Activated T-helper 9 cell treated with anti-CD3 and anti-CD28 coated beads, Interleukin-2, amount 50 U/mL, for 16 hours (primary cell): ENCODE data around the gene CRELD2.
"Not testable (repeated sequence)": the region's sequence is repeated elsewhere in the genome, so short reads cannot be mapped to it uniquely, and the experiment has no call there.

Source experiments
- DNase-seq: peaks from one replicate; pipeline ENCODE4 v3.0.0-alpha.2; 2020; ENCODE audit warnings: low read depth

Gene CRELD2

DNA sequence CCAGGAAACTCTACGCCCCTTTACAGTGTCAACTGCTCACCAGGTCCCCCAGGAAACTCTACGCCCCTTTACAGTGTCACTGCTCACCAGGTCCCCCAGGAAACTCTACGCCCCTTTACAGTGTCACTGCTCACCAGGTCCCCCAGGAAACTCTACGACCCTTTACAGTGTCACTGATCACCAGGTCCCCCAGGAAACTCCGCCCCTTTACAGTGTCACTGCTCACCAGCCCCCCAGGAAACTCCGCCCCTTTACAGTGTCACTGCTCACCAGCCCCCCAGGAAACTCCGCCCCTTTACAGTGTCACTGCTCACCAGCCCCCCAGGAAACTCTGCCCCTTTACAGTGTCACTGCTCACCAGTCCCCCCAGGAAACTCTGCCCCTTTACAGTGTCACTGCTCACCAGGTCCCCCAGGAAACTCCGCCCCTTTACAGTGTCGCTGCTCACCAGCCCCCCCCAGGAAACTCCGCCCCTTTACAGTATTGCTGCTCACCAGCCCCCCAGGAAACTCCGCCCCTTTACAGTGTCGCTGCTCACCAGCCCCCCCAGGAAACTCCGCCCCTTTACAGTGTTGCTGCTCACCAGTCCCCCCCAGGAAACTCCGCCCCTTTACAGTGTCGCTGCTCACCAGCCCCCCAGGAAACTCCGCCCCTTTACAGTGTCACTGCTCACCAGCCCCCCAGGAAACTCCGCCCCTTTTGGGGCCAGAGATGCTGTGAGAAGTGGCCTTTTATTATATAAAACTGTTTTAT lies 26.8 kb downstream of the CRELD2 start:
- not testable (repeated sequence) for DNase-seq

DNA sequence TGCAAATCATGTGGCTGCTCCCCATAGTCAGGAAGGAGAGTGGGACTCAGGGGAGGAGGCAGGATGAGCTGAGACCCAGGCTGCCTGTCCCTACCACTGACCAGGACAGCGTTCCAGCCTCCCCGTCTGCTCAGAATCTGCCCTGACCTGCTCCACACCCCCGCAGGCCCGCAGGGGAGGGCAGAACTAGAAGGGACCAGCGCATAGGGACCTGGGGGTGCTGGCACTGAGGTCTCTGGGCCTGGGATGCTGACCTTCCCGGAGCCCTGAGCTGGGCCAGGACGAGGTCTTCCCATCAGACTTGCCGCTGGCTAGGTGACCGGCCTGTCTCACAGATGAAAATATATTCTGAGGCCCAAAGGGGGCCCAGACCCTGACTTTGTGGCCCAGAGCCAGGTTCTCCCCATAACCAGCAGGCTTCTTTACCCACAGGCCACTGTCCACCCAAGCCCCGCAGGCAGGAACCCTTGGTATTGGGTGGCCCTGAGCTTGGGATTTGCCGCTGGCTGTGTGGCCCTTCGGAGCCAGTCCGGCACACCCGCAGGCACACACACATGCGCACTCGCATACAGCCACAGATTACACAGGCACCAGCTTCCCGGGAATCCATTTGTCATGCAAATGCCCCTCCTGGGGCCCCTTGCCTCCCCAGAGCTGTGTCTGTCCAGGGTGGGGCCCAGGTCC lies 28.3 kb downstream of the CRELD2 start:
- no peak for DNase-seq

DNA sequence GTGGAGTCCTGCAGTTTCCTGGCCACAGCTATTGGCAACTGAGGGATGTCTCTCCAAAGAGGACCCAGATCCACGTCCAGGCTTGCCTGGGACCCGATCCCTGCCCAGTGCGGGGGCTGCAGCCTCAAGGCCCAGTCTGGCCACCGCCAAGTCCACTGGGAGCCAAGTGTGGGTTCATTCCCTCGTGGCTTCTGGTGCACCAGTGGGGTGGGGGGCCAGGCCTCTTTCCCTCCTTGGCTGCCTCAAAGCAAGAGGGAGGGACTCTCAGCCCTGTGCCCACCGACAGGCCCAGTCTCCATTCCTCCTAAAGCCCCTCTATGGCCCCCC lies 28.8 kb downstream of the CRELD2 start:
- no peak for DNase-seq

DNA sequence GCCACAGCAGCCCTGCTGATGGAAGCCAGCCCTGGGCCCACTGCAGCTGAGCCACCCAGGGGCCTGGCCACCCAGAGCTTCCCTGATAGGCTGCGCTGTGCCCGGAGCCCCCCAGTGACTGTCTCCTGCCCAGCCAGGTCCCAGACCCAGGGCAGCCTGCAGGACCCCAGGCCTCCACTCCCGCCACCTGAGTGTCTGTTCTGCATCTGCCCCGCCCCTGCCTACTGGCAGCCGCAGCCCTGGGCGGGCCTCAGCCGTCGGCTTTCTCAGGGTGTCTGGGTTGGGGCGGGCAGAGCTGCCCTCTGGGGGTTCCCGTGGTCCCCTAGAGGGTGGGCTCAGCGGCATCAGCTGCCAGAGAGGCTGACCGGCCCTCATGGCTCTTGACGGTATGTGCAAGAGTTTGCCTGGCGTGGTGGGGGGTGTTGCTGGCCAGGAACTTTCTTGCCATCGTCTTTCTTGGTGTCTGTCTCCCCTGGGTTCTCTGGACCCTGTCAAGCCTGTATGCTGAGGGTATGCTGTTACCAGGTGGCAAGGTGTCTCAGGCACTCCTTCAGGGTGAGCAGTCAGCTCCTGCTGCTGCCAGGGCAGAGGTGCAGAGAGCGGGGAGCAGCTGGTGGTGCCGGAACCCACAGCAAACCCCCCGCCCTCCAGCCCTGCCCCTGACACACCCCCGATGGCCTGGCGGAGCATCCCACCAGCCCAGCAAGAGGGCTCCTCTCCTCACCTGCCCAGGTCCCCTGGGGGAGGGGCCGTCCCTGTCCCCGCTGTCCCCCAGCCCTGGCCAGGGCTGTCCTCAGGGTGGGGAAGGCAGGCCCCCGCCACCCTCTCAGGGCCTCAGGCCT lies 29.9 kb downstream of the CRELD2 start:
- no peak for DNase-seq

DNA sequence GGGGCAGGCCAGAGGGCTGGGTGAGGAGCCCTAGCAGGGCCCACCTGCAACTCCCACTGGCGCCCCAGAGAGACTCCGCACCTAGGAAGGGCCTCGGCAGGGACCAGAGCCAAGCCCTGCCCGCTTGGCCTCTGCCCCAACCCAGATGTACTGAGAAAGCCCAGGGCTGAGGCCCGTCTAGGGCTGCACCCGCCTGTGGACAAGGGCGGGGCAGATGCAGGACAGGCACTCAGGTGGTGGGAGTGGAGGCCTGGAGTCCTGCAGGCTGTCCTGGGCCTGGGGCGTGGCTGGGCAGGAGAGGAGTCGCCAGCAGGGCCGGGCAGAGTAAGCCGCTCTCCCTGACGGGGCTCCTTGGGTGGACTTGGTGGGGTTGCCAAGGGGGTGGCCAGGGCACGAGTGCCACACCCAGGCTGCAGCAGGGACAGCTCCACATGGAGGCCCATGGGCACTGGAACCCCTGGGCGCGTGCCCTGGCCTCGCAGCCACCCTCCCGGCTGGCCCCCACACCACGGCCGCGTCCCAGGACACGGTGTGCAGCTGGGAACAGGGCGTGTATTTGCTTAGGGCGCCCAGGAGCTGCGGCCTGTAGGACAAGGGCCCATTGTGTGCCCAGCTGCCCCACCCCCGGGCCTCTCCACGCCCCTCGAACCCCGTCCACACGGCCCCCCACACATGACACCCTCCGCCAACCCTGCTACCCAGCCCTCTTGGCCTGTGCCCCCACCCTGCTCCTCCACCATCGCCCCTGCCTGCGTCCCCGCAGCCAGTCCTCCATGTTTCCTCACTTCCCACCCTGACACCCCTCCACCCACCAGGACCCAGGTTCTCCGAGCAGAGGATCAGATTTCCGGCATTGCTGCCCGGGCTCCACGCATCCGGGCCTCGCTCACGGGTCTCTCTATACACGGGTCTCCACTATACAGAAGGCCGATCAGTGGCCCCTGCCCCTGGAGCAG lies 30.8 kb downstream of the CRELD2 start:
- DNase-seq = no peak

DNA sequence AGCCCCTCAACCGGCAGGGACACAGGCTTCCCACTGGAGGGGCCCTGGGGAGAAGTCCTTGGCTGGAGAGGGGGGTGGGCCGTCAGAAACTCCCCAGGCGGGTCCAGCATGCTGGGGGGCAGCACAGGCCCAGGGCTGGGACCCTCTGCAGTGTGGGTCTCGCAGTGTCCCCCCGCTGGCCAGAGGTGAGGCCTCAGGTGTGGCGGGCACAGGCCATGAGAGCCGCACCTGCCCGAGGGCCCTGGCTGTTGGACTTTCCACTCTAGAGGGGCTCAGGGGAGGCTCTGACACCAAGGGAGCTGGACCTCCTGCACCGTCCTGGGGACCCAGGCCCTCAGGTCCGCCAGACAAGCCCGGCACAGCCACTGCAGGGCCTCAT lies 31.5 kb downstream of the CRELD2 start:
- DNase-seq = no peak

DNA sequence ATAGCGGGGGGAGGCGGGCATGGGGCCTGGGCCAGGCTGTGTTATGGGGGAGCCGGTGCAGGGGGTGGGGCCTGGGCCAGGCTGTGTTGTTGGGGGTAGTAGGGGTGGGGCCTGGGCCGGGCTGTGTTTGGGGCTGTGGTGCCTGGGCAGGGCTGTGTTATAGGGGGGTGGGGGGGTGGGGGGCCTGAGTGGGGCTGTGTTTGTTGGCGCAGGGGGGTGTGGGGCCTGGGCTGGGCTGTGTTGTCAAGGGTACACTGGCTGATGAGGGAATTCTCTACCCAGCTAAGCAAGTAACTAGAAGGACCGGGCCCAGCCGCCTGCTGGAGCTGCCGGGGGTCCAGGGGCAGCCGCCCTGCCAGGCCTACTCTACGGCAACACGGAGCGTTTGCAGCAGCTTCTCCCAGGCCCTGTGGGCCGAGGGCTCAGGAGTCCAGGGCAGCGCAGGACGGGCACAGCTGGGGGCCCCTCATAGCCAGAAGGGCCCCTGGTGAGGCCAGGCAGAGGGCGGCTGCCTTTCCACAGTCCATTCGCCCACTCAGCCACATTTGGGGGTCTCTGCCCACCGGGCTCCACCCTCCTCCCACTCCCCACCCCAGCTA lies 32.1 kb downstream of the CRELD2 start:
- DNase-seq = no peak

DNA sequence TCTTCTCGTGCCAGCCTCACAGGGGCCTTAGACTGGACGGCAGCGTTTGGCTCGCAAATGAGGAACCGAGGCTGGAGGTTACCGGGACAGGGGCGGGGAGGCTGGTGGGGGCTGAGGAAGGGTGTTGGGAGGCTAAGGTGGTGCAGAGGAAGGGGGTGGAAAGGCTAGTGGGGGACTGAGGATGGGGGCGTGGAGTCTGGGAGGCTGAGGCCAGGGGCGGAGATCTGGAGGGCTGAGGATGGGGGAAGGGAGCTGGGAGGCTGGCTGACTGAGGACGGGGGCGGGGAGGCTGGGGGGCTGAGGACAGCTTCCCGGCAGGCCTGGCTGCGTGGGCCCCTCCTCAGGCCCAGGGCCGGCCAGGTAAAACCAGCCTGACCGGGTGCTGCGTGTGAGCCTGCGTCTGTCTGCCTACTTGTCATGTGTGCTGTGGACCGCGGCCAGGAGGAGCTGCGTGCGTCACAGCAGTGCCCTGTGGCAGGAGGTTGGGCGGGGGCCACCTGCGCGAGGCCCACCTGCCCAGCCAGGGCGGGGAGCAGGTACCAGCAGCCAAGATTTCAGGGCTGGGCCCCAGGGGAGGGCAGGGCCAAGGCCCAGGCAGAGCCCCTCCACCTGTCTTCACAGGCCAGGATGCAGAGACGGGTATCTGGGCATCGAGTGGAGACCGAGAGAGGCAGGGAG lies 32.7 kb downstream of the CRELD2 start:
- DNase-seq = no peak

DNA sequence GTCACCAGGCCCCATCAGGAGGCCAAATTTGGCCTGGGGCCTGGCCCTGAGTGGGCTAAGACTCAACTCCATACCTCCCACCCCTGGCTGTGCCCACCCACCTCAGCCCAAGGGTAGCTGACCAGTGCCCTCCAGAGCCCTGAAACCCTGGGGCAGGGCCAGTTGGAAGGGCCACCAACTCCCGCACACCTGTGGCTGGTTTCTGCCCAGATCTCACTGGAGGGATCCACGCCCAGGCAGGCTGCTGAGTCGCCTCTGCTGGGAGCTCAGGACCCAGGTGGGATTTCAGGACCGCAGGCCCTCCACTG lies 33.2 kb downstream of the CRELD2 start:
- DNase-seq = no peak

DNA sequence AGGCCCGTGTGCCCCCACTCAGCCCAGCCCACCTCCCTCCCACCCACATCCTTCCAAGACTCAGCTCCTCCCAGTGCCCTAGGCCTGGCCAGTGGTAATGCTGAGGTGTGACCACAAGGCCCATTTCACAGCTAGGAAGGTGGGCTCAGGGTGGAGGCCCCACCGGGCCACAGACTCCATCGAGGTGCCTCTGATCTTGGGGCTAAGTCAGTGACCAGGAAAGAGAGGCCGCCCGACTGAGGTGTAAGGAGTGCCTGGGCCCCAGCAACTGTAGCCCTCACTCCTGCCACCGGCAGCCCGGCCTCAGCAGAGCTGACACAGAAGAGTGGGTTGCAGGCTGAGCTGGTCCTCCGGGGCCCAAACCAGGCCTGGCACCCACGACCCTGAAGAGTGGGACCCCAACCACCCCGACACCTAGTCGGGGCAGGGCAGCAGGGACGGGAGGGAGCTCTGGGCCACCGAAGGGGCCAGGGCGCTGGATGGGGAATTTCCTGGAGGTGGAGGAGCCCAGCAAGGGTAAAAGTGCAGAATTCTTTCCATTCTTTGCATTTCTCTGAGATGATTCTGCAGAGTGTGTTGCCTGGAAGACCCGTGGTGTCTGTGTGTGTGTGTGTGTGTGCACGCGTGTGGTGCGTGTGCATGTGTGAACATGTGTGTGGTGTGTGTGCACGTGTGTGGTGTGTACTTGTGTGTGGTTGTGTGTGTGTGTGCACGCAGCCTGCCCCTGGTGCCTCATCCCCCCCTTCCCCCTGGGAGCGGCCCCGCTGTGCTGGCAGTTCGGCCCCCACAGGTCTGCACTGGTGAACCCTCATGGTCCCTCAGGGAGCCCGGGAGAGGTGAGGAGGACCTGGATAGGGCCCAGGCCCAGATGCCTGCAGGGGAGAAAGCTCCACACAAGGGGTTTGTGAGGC lies 33.8 kb downstream of the CRELD2 start:
- DNase-seq = no peak

DNA sequence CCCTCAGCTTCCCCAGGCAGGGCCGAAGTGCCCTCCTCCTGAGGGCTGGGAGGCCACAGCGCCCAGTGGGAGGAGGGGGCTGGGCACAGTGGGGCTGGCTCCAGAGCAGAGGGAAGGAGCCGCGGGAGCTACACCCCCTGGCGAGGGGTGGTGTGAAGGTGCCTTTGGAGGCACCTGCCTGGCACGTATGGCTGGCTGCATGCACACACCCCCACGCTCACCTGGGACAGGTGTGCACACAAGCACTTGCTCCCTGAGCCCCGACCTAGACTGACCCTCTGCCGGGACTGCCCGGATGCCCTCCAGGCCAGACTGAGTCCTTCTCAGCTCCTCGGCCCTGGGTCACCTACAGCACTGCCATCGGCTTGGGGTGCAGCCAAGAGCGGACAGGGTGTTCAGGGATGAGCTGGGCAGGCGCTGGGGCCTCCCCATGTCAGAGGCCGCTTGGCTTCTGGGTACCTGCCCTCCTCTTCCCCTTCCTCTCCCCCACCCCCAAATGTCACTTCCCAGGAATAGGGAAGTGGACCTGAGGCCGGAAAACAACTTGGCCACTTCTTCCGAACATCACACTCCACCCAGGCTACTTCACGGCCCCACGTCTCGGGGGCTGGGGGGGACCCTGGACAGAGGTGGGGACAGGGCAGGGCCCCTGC lies 34.7 kb downstream of the CRELD2 start:
- DNase-seq = no peak

DNA sequence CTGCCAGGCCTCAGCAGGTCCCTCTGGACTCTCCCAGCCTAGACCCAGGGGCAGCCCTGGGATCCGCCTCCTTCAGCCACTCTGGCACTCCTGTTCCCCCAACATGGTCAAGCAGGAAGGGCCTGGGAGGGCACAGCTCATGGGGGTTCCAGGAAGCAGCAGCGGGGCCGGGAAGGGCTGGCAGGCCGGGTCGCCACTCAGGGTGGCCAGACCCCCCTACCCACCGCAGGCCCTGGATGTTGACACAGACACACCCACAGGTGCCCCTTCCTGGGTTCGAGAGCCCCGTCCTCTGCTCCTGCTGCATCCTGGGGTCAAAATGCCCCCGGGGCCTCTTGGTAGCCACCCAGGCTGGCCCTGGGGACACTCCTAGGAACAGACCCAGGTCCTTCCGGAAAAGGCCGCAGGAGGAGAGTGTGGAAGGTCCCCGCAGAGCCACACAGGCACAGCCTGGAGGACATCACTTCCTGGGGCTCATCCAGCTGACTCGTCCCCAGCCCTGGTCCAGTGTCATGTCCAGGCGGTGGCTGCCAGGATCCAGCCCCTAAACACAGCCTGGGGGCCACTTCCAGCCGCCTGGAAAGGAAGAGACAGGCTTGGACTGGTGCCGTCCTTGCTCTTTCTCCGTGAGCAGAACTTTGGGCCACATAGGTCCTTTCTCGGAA lies 35.4 kb downstream of the CRELD2 start:
- DNase-seq = no peak

DNA sequence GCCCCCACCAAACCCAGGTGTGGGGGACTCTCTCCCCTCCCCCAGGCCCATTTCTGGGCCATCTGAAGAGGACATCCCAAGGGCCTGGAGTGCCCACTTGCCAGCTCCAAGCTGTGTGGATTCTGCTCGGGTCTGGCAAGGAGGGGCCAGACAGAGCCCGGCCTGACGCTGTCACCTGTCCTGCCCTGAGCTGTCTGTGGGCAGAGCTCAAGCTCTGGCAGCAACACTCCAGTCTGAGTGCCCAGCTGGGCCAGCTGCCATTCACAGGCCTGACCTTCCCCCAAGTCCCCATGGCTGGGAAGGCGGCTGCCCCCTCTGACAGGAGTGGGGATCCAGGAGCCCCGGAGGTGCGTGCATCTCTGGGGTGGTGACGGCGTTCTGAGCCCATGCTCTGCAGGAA lies 35.9 kb downstream of the CRELD2 start:
- no peak for DNase-seq

DNA sequence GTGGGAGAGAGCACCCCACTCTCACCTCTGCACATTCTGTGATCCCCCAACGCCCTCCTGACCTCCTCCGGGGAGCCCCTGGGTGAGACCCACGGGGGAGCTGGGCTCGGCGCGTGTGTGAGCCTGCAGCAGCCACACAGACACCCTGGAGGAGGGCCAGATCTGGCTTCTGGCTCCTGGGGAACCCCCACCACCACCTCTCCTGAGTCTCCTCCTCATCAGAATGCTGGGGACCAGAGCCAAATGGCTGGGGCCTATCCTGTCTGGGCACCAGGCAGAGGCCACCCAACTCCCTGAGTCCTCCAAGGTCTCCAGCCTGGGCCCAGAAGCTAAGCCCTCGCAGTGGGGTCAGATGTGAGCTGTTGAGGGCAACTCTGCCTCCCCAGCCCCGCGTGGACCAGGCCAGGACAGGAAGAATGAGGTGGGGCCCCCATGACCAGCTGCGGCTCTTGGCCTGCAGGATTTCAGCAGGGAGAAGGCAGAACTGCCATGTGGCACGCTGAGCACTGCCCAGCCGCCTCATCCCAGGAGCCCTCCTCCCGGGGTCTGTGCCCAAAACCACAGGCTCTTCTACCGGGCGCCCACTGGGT lies 36.7 kb downstream of the CRELD2 start:
- DNase-seq = no peak

DNA sequence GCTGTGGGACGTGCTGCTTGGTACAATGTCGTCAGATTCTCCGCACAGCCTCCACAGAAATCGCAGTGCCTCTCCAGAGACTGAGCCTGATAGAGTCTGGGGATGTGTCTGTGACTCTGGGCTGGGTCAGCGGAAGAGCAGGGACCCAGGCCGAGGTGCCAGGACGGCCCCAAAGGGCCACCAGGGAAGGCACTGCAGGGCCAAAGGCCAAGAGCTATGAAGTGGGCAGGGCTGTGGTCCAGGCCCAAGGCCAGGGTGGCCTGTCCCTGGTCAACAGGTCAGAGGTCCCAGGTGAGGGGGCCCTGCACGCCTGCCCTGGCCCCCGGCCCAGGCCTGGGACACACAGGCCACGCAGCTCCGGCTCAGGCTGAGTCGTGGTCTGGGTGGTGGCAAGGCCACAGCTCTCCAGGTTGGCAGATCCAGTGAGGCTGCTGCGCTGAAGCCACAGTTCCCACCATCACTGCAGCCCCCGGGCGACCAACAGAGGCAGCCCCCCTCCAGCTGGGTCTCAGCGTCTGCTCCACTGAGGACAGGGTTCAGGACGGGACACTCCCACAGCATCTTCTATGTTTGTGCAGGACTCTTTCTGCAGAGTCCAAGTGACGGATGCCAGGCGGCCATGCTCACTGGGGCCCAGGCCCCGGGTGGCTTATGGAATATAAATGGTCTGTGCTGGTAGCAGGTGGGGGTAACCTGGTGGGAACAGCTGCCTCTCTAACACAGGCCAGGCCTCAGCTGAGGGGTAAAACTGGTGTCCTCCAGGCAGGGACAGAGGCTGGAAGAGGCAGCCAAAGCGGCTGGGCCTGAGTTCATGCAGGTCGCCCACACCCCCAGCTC lies 37.4 kb downstream of the CRELD2 start:
- DNase-seq = no peak

DNA sequence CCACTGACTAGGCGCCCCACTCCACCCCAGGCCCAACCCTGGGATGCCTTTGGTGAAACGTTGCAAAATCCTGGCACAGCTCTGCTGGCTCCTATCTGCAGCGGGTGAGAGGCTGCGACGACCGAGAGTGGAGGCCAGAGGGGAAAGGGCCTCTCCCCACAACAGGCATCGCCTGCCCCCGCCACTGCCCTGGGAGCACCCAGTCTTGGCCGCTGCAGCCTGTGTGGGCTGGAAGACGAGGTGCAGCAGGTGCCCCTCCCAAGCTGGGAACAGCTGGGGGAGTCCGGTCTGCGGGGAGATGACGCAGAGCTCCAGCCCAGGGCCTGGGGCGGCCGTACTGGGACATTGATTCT lies 38.0 kb downstream of the CRELD2 start:
- no peak for DNase-seq

DNA sequence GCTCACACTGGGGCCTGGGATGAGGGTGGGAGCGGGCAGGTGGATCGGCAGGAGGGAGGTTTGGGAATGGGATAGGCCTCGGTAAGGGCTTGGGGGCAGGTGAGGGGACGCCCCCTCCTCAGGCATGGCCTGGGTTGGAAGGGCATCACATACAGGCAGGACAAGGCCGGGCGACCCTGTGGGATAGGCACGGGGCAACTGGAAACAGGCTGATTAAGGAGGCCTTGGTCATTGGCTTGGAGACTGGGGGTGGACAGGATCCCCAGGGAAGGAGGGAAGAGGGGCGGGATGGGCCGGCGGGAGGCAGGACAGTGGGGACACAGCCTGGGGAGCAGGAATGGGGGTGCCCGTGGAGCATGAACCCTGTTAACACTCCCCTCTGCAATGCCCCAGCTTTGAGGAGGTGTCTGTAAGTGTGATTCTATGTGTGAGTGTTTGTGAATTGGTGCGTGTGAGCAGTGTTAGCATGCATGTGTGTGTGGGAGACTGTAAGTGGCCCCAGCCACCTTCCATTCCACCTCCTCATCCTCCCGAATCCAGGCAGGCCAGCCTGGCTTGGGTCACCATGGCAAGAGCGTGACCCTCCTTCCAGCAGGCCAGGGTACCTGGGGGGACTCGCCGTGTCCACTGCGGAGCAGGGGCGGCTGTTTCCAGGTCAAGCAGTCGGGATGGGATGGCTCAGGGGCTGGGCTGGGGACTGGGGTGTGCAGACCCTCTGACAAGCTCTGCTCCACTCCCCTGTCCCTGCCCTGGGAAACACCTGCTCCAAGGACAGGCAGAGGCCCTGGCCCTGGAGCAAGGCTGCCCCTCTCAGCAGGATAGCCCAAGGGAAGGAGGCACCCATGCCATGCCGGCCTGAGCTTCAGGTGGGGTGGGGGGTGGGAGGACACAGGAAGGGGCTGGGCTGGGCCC lies 38.7 kb downstream of the CRELD2 start:
- no peak for DNase-seq
